GM19099 (cell line): Measurements from ENCODE around the gene PSAP.

Source experiments
- POLR2A ChIP-seq: IDR thresholded peaks from 3 replicates; pipeline ENCODE4 v1.6.1; 2011; ENCODE audit warnings: low read depth; ENCODE audit not compliant: insufficient read length; ENCODE audit errors: extremely low read depth

Gene PSAP

DNA sequence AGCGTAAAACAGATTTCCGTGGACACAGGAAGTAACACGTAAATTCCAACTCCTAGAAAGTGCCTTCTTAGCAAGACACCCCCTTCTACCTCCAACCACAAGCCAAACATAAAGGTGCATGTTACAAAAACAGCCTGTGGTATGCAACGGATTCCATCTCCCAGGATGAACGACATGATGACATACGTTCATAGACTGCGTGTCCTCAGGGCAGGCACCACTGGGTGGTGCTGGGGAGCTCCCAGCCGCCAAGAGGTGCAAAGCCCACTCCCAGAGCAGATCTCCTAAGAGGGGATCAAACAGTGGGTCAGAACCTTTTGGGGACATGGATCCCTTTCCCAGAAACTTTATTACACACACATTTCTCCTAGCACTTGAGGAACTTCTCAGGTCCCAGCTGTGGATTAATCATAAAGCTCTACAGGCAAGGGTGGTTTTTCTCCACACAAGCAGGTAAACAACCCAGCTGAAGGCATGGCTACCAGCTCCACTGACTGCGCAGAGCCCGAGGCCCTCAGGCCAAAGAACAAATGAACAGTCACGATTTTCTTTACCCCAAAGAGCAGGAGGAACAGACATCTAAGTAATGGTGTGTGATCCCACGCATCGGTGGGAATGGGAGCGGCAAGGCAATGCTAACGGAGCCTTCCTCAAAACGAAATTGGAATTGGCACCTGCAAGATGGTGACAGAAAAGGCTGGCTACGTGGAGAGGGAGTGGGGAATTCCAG lies 13.8 kb downstream of the PSAP start:
- no peak for TF ChIP-seq POLR2A

DNA sequence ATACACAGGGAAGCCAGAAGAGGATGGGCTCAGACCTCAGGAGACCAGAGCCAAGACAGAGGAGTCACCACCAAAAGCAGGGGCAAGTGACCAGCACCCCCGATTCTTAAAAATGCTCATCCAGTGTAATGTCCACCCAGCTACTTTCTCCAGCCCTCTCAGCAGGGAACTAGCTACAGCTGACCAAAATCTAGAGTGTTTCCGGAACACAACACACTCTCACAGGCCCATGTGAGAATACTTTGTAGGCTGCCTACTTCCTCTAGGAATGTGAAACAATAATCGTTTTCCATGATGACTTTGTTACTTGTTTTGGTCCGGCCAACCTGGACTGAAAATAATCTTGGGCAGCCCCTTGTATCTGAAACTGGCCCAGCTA lies 14.5 kb downstream of the PSAP start:
- no peak for TF ChIP-seq POLR2A

DNA sequence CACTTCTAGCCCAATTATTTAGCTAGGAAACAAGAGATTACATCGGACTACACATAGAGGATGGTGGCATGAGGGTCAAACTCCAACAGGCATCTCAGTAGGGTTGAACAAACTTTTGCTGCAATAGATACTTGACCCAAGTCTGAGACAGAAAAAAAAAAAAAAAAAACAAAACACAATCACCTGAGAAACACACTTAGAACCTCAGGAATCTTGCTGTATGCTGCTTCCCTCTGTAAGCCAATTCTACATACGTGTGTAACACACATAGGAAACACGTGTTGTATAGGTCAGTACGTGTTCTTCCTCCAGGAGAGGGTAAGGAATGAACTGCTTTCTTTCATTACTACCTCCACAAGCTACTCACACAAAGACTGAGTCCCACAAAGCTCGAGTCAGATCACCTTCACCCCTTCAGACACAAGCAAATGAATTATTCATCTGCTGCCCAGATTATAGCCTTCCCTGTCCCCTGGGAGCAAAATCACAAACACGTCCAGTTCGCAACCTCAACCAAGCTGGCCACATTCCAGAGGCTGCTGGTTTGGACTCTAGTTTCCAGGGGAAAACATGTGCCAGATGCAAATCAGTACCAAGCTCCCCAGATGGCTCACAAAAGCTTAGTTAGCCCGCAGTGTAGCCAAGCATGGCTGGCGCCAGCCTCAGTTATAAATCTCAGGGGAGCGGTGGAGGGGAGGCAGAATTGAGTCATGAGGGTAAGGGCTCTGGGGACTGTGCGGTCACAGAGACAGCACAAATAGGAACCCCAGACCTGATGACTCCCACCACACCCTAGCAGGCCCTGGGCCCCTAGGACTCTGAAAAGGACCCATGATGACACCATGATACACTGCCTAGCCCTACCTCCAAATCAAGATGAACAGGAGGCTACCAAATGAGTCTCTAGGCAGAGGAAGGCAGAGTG lies 15.1 kb downstream of the PSAP start:
- no peak for TF ChIP-seq POLR2A

DNA sequence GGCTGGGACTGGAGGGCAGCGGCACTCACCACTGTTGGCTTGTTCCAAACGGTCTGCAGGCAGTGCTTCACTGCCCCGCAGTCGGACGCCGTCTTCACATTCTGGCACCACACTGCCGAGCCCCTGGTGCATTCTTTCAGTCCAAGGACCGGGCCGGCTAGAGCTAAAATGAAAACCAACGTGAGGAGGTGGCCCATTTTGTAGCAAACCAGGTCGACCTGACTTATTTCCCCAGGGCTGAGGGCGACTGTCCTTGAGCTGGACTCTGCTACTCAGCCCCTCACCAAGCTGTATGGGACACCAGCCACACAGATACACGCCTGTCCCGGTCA lies 16.7 kb downstream of the PSAP start:
- TF ChIP-seq POLR2A = no peak

DNA sequence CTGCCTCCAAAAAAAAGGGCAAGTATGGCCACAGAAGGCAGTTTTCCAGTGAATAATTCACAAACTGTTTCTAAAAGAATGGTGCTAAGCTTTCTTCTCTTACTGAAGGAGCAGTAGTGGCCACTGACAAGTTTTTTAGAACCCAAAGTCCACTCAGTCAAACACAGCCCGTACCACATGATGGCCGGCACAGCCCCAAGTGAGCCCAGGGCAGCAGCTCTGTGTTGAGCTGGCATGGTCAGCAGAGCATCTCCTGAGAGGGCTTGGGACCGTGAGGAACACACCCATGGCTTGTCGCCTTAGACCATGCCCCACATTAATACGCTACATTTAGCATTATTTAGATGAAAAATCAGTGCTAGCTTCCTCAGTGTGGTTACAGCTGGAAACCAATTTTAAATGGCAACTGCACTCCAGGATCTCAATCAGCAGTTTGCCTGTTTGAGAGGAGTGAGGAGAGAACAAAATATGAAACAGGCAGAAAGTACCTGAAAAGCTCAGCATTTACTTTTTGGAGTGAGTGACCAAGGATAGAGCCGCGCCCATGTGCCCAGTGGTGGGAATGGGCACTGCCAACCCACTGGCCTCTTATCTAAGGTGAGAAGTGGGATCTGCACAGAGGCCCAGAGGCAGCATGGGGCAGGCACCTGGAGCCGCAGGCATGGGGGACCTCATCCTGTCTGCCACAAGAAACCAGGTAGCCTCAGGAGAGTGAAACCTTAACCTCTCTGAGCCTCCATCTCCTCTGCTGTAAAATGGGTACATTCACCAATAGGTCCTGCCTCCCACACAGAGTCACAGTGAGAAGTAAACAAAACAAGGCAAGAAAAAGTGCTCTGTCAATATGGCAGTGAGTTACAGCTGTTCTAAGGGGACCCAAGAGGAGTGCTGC lies 17.4 kb downstream of the PSAP start:
- no peak for TF ChIP-seq POLR2A

DNA sequence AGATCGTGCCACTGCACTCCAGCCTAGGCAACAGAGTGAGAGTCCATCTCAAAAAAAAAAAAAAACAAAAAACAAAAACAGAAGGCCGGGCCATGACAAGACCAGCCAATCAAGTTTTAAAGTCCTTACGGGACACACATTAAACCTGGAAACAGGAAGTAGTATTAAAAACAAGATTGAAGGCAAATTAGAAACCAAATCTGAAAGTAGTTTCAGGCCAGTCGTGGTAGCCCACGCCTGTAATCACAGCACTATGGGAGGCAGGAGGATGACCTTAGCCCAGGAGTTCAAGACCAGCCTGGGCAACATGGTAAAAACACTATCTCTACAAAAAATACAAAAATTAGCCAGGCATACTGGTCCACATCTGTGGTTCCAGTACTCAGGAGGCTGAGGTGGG lies 18.1 kb downstream of the PSAP start:
- TF ChIP-seq POLR2A = no peak

DNA sequence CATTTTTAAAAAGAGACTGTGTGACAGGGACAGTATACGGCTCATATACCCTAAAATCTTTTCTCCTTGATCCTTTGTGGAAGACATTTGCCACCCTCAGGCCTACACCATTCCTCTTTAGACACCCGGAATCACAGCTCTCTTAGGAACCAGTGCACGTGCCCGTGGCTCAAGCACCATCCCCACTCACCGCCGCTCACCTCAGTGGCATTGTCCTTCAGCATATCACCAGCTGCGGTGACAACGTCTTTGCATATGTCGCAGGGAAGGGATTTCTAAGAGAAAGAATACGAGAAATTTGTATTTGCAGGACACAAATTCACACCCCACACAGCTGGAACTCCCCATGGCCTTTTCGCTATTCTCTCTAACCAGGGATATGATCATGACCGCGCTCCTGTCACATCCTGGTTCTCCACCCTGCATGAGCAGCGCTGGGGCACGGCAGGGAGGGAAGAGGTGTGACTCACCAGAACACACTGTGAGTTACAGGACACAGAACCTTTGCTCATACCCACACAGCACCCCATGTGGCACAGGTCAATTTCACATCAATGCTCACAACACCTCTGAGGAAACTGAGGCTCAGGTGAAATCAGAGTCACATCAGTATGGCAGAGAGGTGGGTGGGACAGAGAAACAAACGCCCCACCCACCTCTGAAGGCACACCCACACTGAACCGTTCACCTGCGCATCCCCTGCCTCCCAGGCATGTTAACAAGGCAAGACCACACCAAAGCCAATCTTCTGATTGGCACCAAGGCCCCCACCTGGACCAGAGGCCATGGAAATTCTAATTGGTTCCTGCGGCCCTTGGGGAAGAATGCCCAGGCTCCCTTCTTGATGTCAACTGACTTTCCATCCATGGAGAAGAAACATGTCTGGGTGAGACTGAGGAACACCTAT lies 19.2 kb downstream of the PSAP start:
- no peak for TF ChIP-seq POLR2A

DNA sequence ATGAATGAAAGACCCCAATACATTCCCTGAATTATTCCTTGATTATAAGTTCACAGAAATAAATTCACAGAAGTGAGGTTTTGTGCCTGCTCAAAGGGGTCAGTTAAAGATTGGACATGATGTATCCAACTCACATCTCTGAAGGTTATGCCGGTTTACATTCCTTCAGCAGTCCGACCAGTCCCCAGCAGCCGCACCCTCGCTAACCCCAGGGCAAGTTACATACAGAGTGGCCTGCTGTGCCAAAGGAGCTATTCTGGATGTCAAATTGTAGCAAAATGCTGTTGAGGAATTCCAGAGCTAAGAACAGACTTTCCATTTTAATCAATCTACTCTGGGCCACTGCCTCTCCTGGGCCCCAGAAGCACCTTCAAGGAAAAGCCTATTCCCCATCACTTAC lies 20.3 kb downstream of the PSAP start:
- no peak for TF ChIP-seq POLR2A

DNA sequence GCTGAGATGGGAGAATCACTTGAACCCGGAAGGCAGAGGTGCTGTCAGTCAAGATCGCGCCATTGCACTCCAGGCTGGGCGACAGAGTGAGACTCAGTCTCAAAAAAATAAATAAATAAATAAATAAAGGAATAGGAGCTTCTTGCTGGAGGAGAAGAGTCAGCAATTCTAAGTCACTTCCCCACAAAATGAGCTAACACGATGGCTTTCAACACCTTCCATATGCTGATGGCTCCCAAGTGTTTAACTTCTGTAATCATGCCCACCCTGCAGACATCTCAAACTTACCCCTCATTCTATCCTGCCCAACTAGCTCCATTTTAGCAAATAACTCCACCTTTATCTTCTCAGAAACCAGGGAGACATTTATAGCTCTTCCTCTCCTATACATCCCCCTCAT lies 21.2 kb downstream of the PSAP start:
- TF ChIP-seq POLR2A = no peak

DNA sequence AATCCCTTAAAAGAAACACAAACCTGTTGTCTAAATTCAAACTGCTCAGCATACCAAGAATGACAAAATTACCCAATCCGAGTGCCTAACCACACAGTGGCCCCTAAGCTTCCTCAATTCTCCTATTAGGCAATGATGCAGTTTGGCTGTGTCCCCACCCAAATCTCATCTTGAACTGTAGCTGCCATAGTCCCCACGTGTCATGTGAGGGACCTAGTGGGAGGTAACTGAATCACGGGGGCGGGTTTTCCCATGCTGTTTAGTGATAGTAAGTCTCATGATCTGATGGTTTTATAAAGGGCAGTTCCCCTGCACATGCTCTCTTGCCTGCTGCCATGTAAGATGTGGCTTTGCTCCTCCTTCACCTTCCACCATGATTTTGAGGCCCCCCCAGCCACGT lies 21.9 kb downstream of the PSAP start:
- TF ChIP-seq POLR2A = no peak

DNA sequence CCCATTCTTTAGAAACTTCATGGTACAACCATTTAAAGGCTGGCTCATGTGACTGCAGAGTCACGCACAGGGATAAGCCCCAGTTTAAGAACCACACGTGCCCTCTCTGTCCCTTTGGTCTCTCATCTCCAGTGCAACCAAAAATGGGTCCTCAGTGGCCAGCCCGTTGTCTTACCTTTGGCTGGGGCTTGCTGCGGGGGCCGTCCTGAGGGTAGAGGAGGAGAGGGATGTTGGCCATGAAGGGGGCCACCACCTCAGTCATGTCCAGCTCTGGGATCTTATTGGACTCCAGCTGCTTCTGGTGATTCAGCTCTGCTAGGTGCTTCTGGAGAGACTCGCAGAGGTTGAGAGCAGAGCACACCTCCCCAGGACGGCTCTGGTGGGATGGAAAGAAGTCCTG lies 22.3 kb downstream of the PSAP start:
- no peak for TF ChIP-seq POLR2A

DNA sequence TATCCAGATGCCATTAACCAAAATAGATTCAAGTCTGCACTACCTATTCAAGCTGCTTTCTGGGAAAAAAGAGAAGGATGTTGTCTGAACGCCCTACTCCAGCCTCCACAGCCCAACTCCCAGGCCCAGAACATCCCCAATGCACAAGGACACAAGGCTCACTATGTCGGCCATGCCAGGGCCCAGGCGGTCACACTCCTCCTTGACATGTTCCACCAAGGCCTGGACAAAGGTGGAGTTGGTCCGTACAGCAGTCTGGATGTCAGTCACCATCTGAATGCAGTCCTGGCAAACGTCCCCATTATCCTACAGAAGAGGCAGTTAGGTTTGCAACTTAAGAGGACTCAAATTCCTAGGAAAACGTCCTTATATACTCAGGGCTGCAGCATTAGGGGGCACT lies 23.2 kb downstream of the PSAP start:
- no peak for TF ChIP-seq POLR2A

DNA sequence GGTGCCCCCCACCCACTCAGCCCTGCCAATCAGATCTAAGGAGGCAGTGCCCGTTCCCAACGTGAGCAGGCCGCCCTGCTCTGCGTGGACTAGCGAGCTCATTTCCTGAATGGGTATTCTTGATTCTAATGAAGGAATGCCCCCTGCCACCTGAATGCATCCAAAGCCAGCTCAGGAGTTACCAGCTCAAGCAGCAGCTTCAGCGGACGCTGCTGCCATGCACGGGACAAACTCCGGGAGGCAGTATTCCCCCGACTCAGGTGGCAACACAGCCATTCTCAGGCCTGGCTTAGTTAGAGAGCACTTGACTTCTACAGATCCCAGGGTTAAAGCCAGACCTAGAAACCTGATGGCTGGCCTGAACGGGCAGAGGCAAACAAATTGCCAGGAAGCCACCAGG lies 25.8 kb downstream of the PSAP start:
- TF ChIP-seq POLR2A = no peak

DNA sequence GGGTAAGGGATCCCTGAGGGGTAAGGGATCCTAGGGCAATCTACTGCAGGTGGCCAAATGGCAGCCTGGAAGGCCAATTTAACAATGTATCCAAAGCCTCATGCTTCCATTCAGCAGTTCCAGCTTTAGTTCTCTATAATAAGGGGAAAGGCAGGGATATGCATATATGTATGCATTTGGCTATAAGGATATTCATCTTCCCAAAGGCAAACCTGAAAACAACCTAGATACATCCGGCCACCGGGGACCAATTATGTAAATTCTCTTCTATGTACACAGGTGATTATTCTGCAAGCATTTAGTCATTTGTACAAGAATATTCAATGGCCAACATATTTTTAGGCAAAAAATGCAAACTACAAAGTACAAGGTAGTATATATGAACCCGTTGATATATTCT lies 26.7 kb downstream of the PSAP start:
- no peak for TF ChIP-seq POLR2A
